Coronary artery (tissue), 2 donors: ENCODE data around the gene LCLAT1.
A peak's percentile ranks its signal among the peaks of the same experiment; 100 is the strongest.

Source experiments
- DNase-seq: peaks from one replicate; pipeline ENCODE4 v3.0.0-alpha.2; 2017; ENCODE audit warnings: low spot score
- H3K27ac ChIP-seq, 2 donors: fragments of 200-600 bp; sonication (generic); one replicate each; pipeline ENCODE4 v1.5.1; 2016 to 2019
- H3K4me3 ChIP-seq: fragments of 200-600 bp; sonication (generic); 2 replicates; pipeline ENCODE4 v1.5.1; 2016; ENCODE audit warnings: mild to moderate bottlenecking, moderate library complexity
- TF ChIP-seq, protein P1 (sequence below): fragments of 200-600 bp; sonication (generic); IDR thresholded peaks from one replicate; pipeline ENCODE4 v1.5.1; 2019; ENCODE audit warnings: antibody characterized with exemption

Gene LCLAT1

DNA sequence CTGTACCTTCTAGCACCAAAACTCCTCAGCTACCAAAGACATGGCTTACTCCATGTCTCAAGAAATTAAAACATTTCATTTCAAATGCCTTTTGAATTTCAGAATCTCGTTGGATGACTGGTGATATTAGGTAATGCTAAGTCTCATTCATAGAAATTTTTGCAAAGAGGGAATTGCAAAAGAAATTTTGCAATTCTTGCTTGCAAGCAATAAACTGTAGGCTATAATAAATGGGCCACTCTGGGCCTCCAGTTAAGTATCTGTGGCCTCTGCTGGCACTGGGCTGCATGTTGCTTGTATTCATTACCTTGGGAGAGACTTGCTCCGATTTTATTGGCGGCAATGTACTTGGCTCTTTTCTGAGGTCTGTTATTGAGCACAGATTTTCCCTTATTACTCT lies 2.8 kb upstream of the LCLAT1 start:
- no peak for DNase-seq
- TF ChIP-seq, protein P1, sequence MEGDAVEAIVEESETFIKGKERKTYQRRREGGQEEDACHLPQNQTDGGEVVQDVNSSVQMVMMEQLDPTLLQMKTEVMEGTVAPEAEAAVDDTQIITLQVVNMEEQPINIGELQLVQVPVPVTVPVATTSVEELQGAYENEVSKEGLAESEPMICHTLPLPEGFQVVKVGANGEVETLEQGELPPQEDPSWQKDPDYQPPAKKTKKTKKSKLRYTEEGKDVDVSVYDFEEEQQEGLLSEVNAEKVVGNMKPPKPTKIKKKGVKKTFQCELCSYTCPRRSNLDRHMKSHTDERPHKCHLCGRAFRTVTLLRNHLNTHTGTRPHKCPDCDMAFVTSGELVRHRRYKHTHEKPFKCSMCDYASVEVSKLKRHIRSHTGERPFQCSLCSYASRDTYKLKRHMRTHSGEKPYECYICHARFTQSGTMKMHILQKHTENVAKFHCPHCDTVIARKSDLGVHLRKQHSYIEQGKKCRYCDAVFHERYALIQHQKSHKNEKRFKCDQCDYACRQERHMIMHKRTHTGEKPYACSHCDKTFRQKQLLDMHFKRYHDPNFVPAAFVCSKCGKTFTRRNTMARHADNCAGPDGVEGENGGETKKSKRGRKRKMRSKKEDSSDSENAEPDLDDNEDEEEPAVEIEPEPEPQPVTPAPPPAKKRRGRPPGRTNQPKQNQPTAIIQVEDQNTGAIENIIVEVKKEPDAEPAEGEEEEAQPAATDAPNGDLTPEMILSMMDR, result no peak

DNA sequence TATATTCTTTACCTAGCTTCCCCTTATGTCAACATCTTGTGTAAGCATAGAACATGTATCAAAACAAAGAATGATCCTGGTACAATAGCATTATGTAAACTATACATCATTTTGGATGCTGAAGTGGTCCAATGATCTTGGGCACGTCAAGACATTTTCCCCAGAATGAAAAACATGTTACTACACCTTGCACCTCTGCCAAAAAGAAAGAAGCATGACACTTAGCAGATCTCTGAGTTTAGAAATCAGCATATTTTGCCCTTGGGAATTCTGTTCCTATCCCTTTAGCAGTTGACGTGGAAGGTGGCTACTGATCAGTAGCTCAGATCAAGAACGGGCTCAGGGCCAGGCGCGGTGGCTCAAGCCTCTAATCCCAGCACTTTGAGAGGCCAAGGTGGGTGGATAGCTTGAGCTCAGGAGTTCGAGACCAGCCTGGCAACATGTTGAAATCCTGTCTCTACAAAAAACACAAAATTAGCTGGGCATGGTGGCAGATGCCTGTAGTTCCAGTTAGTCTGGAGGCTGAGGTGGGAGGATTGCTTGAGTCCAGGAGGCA lies 1.7 kb upstream of the LCLAT1 start:
- TF ChIP-seq, protein P1, result no peak
- no peak for DNase-seq

More for the DNA sequence above, 2.8 kb upstream of the LCLAT1 start:
- H3K27ac ChIP-seq, result no peak overlapping the region
- no peak overlapping the region for H3K4me3 ChIP-seq

DNA sequence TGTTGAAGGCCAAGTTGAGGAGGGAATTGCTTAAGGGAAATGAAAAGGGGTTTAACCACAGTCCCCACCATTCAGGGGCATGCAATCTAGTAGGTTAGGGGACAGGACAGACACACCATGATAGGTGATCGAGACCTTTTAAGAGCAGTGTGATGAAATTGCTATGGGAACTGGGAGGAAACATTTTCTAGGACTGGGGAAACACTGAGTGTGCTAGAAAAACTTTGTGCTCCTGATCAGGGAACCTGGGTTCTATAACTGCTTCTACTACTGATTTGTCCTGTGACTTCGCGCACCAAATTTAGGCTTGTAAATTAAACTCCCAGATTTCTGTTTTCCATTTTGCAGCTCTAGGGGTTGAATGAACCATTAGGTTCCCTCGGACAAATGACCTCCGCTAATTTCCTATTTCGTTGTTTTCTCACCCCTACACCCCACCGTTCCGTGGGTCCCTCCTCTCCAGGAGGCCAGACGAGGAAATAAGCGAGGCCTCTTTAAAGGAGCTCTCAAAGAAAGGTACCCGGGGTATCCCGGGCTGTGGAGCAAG lies 371 bp upstream of the LCLAT1 start:
- DNase-seq, result no peak
- Histone ChIP-seq H3K4me3 (peak overlapping the region; percentile 98), H3K27ac (peak overlapping the region; percentile 79 to 90)
- TF ChIP-seq, protein P1, result no peak

More for the DNA sequence above, 1.7 kb upstream of the LCLAT1 start:
- no peak overlapping the region for H3K4me3 ChIP-seq
- no peak overlapping the region for H3K27ac ChIP-seq

DNA sequence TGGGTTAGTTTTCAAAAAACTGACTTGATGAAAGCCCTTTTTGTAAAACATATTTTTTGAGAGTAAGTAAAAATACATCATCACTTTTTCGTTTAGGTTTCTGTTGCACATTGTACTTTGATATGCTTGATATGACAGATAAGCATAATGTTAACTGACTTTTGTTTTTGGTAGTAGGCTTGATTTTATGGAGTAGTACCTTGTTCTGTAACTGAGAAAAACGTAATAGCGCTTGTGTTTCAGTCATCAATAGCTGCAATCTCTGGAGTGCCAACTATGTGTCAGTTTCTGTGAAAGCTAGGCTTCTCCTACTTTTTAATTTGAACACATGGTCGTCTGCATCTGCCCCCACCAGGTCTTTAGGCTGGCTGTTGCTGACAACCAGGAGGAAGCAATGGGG lies 1.3 kb downstream of the LCLAT1 start:
- TF ChIP-seq, protein P1, result no peak
- no peak for DNase-seq
- H3K27ac ChIP-seq, result peak overlapping the region; percentile 79 to 90
- peak overlapping the region; percentile 98 for H3K4me3 ChIP-seq

DNA sequence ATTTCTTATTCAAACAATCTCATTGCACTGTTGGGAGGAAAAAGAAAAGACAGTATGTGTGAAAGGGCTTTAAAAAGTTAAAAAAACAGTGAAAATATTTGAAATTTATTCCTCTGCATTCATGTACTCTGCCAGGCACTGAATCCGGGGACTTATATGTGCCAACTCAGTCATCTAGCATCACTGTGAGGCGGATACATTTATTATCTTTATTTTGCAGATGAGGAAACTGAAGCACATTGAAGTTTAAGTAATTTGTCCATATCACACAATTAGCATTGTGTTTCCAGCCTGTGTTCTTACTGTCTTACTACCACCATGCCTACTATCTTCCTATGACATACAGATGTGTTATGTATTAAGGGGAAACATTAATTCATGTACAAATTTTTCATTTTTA lies 1.8 kb downstream of the LCLAT1 start:
- DNase-seq, result no peak
- TF ChIP-seq, protein P1, result no peak
- Histone ChIP-seq H3K27ac (peak overlapping the region in 1 of 2 donors; percentile 79), H3K4me3 (peak overlapping the region; percentile 98)

DNA sequence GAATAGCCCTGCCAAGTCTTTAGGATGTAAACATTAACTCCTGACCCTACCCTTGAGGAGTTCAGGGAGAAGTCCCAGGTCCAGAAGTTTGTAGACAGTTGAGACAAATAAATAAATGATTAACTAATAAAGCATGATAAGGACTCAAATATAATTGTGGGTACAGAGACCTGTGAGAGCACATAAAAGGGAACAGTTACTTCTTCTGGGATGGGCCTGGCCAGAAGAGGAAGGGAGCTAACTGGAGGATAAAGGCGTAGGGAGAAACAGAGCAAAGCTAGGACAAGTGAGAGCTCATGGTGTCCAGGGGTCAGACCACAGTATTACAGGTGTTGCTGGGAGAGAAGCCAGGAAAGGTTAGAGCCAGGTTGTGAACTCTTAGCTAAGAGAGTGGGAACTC lies 3.0 kb downstream of the LCLAT1 start:
- H3K27ac ChIP-seq, result no peak overlapping the region
- H3K4me3 ChIP-seq, result no peak overlapping the region
- DNase-seq, result no peak
- TF ChIP-seq, protein P1, result no peak

DNA sequence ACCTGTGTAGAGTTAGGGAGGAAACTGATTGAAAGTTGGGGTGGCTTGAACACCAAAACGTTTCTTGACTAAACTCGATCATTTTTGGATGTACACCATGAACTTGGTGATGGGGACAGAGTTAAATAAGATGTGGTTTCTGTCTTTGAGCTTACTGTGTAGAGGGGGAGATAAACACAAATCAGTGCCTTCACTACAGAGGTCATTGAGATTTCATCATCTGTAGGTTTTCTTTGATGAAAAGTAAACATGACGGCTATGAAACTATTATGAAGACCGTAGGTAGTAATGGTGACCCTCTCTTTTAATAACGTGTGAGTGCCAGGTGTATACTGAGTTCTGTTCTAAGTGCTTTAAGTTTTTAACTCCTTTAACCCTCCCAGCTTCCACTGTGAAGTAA lies 6.5 kb downstream of the LCLAT1 start:
- no peak for DNase-seq
- Histone ChIP-seq H3K4me3 (no peak overlapping the region), H3K27ac (no peak overlapping the region)
- TF ChIP-seq, protein P1, result no peak
